Smooth muscle cell (in vitro differentiated cells): ENCODE measurements around the gene CRB2. TPM values are rescaled to one million over a fixed set of nuclear protein-coding genes. Genes with fewer than 3 reads are reported as not detected.
A peak's percentile ranks its signal among the peaks of the same experiment; 100 is the strongest.

ENCODE experiments used
- DNase-seq: peaks from one replicate; lab custom pipeline; 2025; ENCODE audit not compliant: unreplicated experiment; lab: John Stamatoyannopoulos, UW
- H2AFZ ChIP-seq: fragments of 200-600 bp; sonication (generic); 2 replicates; pipeline ENCODE4 v1.6.0; 2016; ENCODE audit warnings: antibody characterized with exemption, low read depth, mild to moderate bottlenecking
- H3F3A ChIP-seq: fragments of 200-600 bp; sonication (generic); 2 replicates; pipeline ENCODE4 v1.6.0; 2017; ENCODE audit warnings: antibody characterized with exemption, low read depth
- H3K27ac ChIP-seq: fragments of 200-600 bp; sonication (generic); 2 replicates; pipeline ENCODE4 v1.5.1; 2016; ENCODE audit warnings: low read depth, mild to moderate bottlenecking
- H3K27me3 ChIP-seq: fragments of 200-600 bp; sonication (generic); 2 replicates; pipeline ENCODE4 v1.6.1; 2016; ENCODE audit warnings: low read depth, mild to moderate bottlenecking
- H3K36me3 ChIP-seq: fragments of 200-600 bp; sonication (generic); 2 replicates; pipeline ENCODE4 v1.5.1; 2016; ENCODE audit warnings: low read depth
- H3K4me1 ChIP-seq: fragments of 200-600 bp; sonication (generic); 2 replicates; pipeline ENCODE4 v1.5.1; 2016; ENCODE audit warnings: low read depth
- H3K4me2 ChIP-seq: fragments of 200-600 bp; sonication (generic); 2 replicates; pipeline ENCODE4 v1.6.0; 2016; ENCODE audit warnings: mild to moderate bottlenecking
- H3K4me3 ChIP-seq: fragments of 200-600 bp; sonication (generic); 2 replicates; pipeline ENCODE4 v1.5.1; 2016; ENCODE audit warnings: mild to moderate bottlenecking
- H3K79me2 ChIP-seq: fragments of 200-600 bp; sonication (generic); 2 replicates; pipeline ENCODE4 v1.6.0; 2016; ENCODE audit warnings: low read depth, mild to moderate bottlenecking
- H3K9ac ChIP-seq: fragments of 200-600 bp; sonication (generic); 2 replicates; pipeline ENCODE4 v1.6.0; 2016; ENCODE audit warnings: low read depth
- H3K9me3 ChIP-seq: fragments of 200-600 bp; sonication (generic); replicated peaks from 2 replicates; pipeline ENCODE4 v1.5.1; 2016; ENCODE audit warnings: low read depth
- H4K20me1 ChIP-seq: fragments of 200-600 bp; sonication (generic); 2 replicates; pipeline ENCODE4 v1.6.0; 2016; ENCODE audit warnings: low read depth
- CTCF ChIP-seq: fragments of 200-600 bp; sonication (generic); IDR thresholded peaks from 2 replicates; pipeline ENCODE4 v1.5.1; 2017; ENCODE audit warnings: borderline replicate concordance, mild to moderate bottlenecking, antibody characterized with exemption; ENCODE audit not compliant: insufficient read depth, poor library complexity, severe bottlenecking
- WGBS: methylation state at CpG from one replicate; pipeline ENCODE4 v1.1.7; 2016; ENCODE audit warnings: low lambda C conversion rate; 5-methylcytosine and 5-hydroxymethylcytosine counted together
- polyA plus RNA-seq: library from polyadenylated mRNA; unstranded; fragments of >200 nt; fragmentation: Nextera tagmentation; extraction: Ambion mirVana; gene quantifications from 2 replicates; pipeline ENCODE4 v1.2.1, GENCODE V29; 2016
- total RNA-seq: library from RNA; depleted of rRNA; stranded (reverse); fragments of >200 nt; gene quantifications from 2 replicates; pipeline ENCODE4 v1.2.3, GENCODE V29; 2014

Gene CRB2
- total and polyA plus RNA-seq, 2 experiments from 2014 or later: 1.7 to 3.1 TPM

GRCh38 chr9:123375469-123376132, 19.6 kb downstream of the CRB2 start:
- peaks cover 25% of the 10 kb centered on the region for H3K4me1 ChIP-seq
- peaks cover 13% of the 10 kb centered on the region for H3F3A ChIP-seq
- no peaks in the 10 kb centered on the region for H3K9me3 ChIP-seq
- peak overlapping the region; percentile 68 for H3K4me2 ChIP-seq
- no peaks in the 10 kb centered on the region for H3K79me2 ChIP-seq
- H3K27me3 ChIP-seq: no peaks in the 10 kb centered on the region
- no peaks in the 10 kb centered on the region for H4K20me1 ChIP-seq
- no peak overlapping the region for H3K4me3 ChIP-seq
- TF ChIP-seq CTCF: no peak
- DNase-seq: peak; percentile 33
- 8% methylated on average over 14 of the region's 14 CpGs for WGBS
- H2AFZ ChIP-seq: no peak overlapping the region
- H3K9ac ChIP-seq: no peak overlapping the region
- peak overlapping the region; percentile 75 for H3K27ac ChIP-seq
- H3K36me3 ChIP-seq: no peaks in the 10 kb centered on the region

GRCh38 chr9:123376218-123377071, 20.4 kb downstream of the CRB2 start:
- Histone ChIP-seq H3K79me2 (no peaks in the 10 kb centered on the region), H3K9me3 (no peaks in the 10 kb centered on the region), H3K9ac (no peak overlapping the region), H3K4me2 (peak overlapping the region; percentile 68), H3K36me3 (no peaks in the 10 kb centered on the region), H4K20me1 (no peaks in the 10 kb centered on the region), H3F3A (peaks cover 13% of the 10 kb centered on the region), H3K27ac (peak overlapping the region; percentile 75), H3K4me3 (no peak overlapping the region), H3K4me1 (peaks cover 25% of the 10 kb centered on the region), H3K27me3 (no peaks in the 10 kb centered on the region), H2AFZ (no peak overlapping the region)
- TF ChIP-seq CTCF: no peak
- WGBS: 70% methylated on average over 24 of the region's 24 CpGs
- DNase-seq: no peak

- Histone ChIP-seq H3K4me1 (peaks cover 25% of the 10 kb centered on the region), H3K4me2 (peak overlapping the region; percentile 68), H3K27me3 (no peaks in the 10 kb centered on the region), H3K36me3 (no peaks in the 10 kb centered on the region), H3K9me3 (no peaks in the 10 kb centered on the region), H3F3A (peaks cover 13% of the 10 kb centered on the region), H4K20me1 (no peaks in the 10 kb centered on the region), H3K9ac (no peak overlapping the region), H3K4me3 (no peak overlapping the region), H3K27ac (peak overlapping the region; percentile 55), H3K79me2 (no peaks in the 10 kb centered on the region), H2AFZ (no peak overlapping the region)
- no peak for TF ChIP-seq CTCF
- no peak for DNase-seq
- WGBS: 49% methylated on average over 21 of the region's 21 CpGs
Measured at GRCh38 chr9:123377211-123377971, 21.4 kb downstream of the CRB2 start.
